Measurements from ENCODE around the gene GPR146. TPM values are rescaled to one million over a fixed set of nuclear protein-coding genes. Genes with fewer than 3 reads are reported as not detected.

Gene GPR146
- total RNA-seq, 1 experiment from 2014 or later, result 9.2 TPM

DNA sequence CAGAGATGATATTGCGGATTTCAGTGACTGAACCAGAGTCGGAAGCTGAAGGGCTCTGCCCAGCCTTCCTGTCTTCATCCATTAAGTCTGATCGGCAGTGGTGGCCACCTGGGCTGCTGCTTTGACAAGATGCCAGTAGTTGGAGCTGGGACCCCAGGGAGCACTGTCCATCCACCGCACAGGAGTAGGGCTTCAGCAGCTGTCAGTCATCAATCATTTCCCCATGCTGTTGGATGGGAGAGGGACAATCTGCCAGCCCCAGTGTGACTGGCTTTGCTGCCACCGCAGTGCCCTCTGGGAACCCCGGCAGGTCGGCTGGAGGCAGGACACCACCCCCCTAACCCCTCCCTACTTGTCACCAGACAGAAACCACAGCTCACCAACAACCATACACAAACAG lies 23.0 kb upstream of the GPR146 start:
- no peak overlapping the region for H2AFZ ChIP-seq (ENCODE audit: low read length)
- no peaks in the 10 kb centered on the region for H3K79me2 ChIP-seq (ENCODE audit: low read length)
- no peak overlapping the region for H3K4me3 ChIP-seq (ENCODE audit: low read length)
- H3K36me3 ChIP-seq (ENCODE audit: insufficient read depth, low read length), result no peaks in the 10 kb centered on the region
- H3K27me3 ChIP-seq (ENCODE audit: low read length), result no peaks in the 10 kb centered on the region; the same call in 1 of the 2 replicates
- peaks cover 80% of the 10 kb centered on the region for H4K20me1 ChIP-seq (ENCODE audit: insufficient read depth, low read depth, low read length)
- no peaks in the 10 kb centered on the region for H3K9me3 ChIP-seq (ENCODE audit: low read length)
- H3K27ac ChIP-seq (ENCODE audit: low read length), result no peak overlapping the region
- no peak overlapping the region for H3K9ac ChIP-seq (ENCODE audit: low read length)
- no peak for DNase-seq
- H3K4me2 ChIP-seq (ENCODE audit: low read depth, low read length, poor library complexity, severe bottlenecking), result no peak overlapping the region
- H3K9me2 ChIP-seq (replicated peaks; ENCODE audit: insufficient read depth, low read length), result no peaks in the 10 kb centered on the region
- peaks cover 42% of the 10 kb centered on the region for H3K4me1 ChIP-seq (ENCODE audit: low read length)

DNA sequence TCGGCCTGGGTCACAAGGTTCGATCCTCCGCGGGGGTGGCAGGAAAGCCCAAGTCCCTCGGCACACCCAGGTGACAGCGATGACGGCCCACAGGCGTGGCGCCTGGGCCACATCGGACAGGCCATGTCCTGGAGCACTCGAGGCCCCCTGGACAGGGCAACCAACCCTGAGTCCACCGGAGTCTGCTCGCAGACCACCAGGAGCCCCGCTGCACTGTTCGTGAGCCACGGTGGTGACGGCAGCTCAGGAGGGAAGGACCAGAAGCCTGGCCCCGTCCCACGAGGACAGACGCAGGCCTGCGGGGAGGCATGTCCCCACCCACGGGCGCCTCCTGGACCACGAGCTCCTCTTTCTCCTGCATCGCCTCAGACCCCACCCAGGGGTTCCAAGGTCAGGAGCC lies 22.4 kb upstream of the GPR146 start:
- H4K20me1 ChIP-seq (ENCODE audit: insufficient read depth, low read depth, low read length), result peaks cover 82% of the 10 kb centered on the region
- no peak for DNase-seq
- no peak overlapping the region for H2AFZ ChIP-seq (ENCODE audit: low read length)
- H3K9me2 ChIP-seq (replicated peaks; ENCODE audit: insufficient read depth, low read length), result no peaks in the 10 kb centered on the region
- no peaks in the 10 kb centered on the region for H3K36me3 ChIP-seq (ENCODE audit: insufficient read depth, low read length)
- H3K4me2 ChIP-seq (ENCODE audit: low read depth, low read length, poor library complexity, severe bottlenecking), result no peak overlapping the region
- H3K27me3 ChIP-seq (ENCODE audit: low read length), result no peaks in the 10 kb centered on the region; the same call in 1 of the 2 replicates
- no peaks in the 10 kb centered on the region for H3K79me2 ChIP-seq (ENCODE audit: low read length)
- no peak overlapping the region for H3K9ac ChIP-seq (ENCODE audit: low read length)
- H3K9me3 ChIP-seq (ENCODE audit: low read length), result no peaks in the 10 kb centered on the region
- no peak overlapping the region for H3K4me3 ChIP-seq (ENCODE audit: low read length)
- H3K4me1 ChIP-seq (ENCODE audit: low read length), result peaks cover 48% of the 10 kb centered on the region
- no peak overlapping the region for H3K27ac ChIP-seq (ENCODE audit: low read length)

DNA sequence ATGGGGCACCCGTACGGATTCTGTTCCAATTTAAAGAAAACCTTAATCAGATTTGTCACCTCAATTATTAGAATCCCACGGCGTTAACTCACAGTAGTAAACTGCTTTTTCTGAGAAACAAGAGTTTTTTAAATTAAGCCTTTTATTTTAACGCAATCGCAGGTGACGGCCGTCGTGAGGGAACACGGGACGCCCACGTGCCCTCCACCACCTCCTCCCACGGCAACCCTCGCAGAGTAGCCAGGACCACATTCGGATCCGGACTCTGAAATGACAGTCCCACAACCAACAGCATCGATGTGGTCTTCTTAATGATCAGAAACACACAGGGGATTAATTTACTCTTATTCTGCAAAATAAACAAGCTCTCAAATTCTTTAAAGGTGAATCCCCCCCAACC lies 22.0 kb upstream of the GPR146 start:
- Histone ChIP-seq H3K79me2 (ENCODE audit: low read length) (no peaks in the 10 kb centered on the region), H3K4me3 (ENCODE audit: low read length) (no peak overlapping the region), H3K4me2 (ENCODE audit: low read depth, low read length, poor library complexity, severe bottlenecking) (no peak overlapping the region), H3K4me1 (ENCODE audit: low read length) (peaks cover 52% of the 10 kb centered on the region), H3K36me3 (ENCODE audit: insufficient read depth, low read length) (no peaks in the 10 kb centered on the region), H3K9me3 (ENCODE audit: low read length) (no peaks in the 10 kb centered on the region), H3K27me3 (ENCODE audit: low read length) (no peaks in the 10 kb centered on the region; the same call in 1 of the 2 replicates), H2AFZ (ENCODE audit: low read length) (no peak overlapping the region), H3K9ac (ENCODE audit: low read length) (no peak overlapping the region), H3K9me2 (replicated peaks; ENCODE audit: insufficient read depth, low read length) (no peaks in the 10 kb centered on the region), H4K20me1 (ENCODE audit: insufficient read depth, low read depth, low read length) (peaks cover 82% of the 10 kb centered on the region), H3K27ac (ENCODE audit: low read length) (no peak overlapping the region)
- DNase-seq, result no peak

DNA sequence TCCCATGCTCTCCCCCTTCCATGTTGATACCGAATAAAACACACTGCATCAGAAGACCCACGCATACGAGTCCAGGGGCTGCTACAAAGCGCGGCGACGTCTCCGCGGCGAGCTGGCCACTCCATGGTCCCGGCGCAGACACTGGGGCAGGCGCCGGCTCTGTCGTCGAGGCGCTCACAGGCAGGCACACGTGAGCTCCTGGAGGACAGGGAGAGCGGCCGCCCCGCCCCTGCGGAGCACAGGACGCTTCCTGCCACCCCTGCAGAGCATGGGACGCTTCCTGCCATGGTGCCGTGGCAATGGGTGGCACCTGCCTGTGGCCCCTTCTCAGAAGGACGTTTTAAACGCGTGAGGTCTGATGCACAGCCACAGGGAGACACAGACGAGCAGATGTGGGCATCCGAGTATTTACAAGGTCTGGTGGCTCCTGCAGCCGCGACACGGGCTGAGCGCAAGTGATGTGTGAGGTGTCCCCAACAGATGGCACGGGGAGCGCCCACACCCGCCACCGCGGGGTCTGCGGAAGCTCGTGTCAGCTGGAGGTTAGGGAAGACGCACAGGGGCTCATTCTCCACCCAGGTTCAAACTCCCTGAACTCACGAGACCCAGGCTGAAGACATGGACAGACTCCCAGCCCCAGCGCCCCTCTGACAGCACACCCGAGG lies 21.4 kb upstream of the GPR146 start:
- H3K27me3 ChIP-seq (ENCODE audit: low read length), result no peaks in the 10 kb centered on the region; the same call in 1 of the 2 replicates
- no peaks in the 10 kb centered on the region for H3K79me2 ChIP-seq (ENCODE audit: low read length)
- H3K9ac ChIP-seq (ENCODE audit: low read length), result peak overlapping the region; percentile 45
- H3K4me2 ChIP-seq (ENCODE audit: low read depth, low read length, poor library complexity, severe bottlenecking), result peak overlapping the region; percentile 77
- peaks cover 80% of the 10 kb centered on the region for H4K20me1 ChIP-seq (ENCODE audit: insufficient read depth, low read depth, low read length)
- no peak overlapping the region for H2AFZ ChIP-seq (ENCODE audit: low read length)
- H3K9me2 ChIP-seq (replicated peaks; ENCODE audit: insufficient read depth, low read length), result no peaks in the 10 kb centered on the region
- no peaks in the 10 kb centered on the region for H3K36me3 ChIP-seq (ENCODE audit: insufficient read depth, low read length)
- H3K4me3 ChIP-seq (ENCODE audit: low read length), result peak overlapping the region; percentile 52; the same call in 1 of the 2 replicates
- H3K4me1 ChIP-seq (ENCODE audit: low read length), result peaks cover 55% of the 10 kb centered on the region
- no peaks in the 10 kb centered on the region for H3K9me3 ChIP-seq (ENCODE audit: low read length)
- DNase-seq, result peak; percentile 59
- no peak overlapping the region for H3K27ac ChIP-seq (ENCODE audit: low read length)

DNA sequence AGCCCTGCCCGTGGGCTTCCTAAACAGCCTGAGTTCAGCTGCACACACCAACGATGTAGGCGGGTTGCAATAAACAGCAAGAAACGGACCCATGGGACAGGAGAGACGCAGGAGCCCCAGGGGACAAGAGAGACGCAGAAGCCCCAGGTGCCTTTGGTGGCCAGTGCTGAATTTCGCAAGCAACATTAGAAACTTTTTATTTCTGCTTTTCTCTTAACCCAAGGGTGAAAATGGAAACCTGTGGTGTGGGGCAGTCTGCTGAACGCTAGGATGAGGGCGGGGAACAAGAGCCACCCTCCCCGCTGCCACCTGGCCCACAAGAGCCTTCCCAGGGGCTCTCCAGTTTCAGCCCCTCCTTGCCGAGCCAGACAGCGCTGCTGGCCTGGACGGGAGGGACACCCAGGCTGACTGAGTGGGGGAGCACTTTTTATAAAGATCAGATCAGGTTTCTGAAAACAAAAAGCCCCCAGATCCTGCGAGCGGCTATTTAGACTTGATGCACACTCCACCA lies 20.0 kb upstream of the GPR146 start:
- DNase-seq, result peak; percentile 98
- Histone ChIP-seq H4K20me1 (ENCODE audit: insufficient read depth, low read depth, low read length) (peaks cover 68% of the 10 kb centered on the region), H3K4me3 (ENCODE audit: low read length) (peak overlapping the region; percentile 62), H3K9ac (ENCODE audit: low read length) (peak overlapping the region; percentile 61), H3K79me2 (ENCODE audit: low read length) (no peaks in the 10 kb centered on the region), H3K4me1 (ENCODE audit: low read length) (peaks cover 60% of the 10 kb centered on the region), H3K4me2 (ENCODE audit: low read depth, low read length, poor library complexity, severe bottlenecking) (peak overlapping the region; percentile 77), H3K36me3 (ENCODE audit: insufficient read depth, low read length) (no peaks in the 10 kb centered on the region), H3K27me3 (ENCODE audit: low read length) (no peaks in the 10 kb centered on the region; the same call in 1 of the 2 replicates), H2AFZ (ENCODE audit: low read length) (no peak overlapping the region), H3K9me2 (replicated peaks; ENCODE audit: insufficient read depth, low read length) (no peaks in the 10 kb centered on the region), H3K27ac (ENCODE audit: low read length) (peak overlapping the region; percentile 92), H3K9me3 (ENCODE audit: low read length) (no peaks in the 10 kb centered on the region)

DNA sequence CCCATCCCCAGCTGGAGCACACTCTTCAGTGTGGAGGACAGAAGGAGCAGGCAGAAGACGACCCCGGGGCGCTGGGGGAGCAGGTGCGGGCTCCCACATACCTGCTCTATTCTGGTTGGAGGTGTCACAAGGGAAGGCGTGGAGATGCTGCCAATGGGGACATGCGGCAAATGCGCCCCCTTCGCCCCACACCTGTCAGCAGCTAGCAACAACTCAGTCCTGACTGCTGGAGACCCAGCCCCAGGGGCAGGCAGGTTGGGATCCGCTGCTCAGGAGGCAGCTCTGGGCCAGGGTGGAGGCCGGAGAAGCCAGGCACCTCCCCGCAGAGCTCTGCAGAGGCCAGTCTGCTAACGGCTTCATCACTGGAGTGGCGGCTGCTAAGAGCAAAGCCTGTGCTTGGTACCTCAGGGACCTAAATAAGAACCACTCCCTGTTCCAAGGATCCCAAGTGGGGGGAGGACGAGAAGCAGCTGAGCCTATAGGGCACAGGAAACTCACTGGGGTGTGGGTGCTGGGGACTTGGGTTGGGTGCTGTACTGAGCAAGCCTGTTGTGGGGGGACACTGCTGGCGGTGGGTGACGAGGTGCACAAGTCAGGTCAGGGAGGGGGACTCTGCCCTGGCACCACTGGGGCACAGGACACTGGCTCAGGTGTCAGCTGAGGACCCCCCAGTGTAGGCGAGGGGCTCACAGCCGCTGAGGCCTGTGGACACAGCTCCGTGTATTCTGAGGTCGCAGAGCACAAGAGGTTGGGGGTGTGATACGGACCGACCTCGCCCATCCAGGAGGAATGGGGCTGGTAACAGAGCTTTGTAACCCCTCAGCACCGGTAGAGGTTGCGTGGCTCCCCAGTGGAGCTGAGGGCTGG lies 19.2 kb upstream of the GPR146 start:
- Histone ChIP-seq H3K36me3 (ENCODE audit: insufficient read depth, low read length) (no peaks in the 10 kb centered on the region), H3K4me3 (ENCODE audit: low read length) (peak overlapping the region; percentile 62), H3K9me3 (ENCODE audit: low read length) (no peaks in the 10 kb centered on the region), H3K27ac (ENCODE audit: low read length) (peak overlapping the region; percentile 92), H3K4me2 (ENCODE audit: low read depth, low read length, poor library complexity, severe bottlenecking) (peak overlapping the region; percentile 77), H3K27me3 (ENCODE audit: low read length) (no peaks in the 10 kb centered on the region; the same call in 1 of the 2 replicates), H3K9ac (ENCODE audit: low read length) (peak overlapping the region; percentile 61), H3K4me1 (ENCODE audit: low read length) (peaks cover 60% of the 10 kb centered on the region), H3K9me2 (replicated peaks; ENCODE audit: insufficient read depth, low read length) (no peaks in the 10 kb centered on the region), H4K20me1 (ENCODE audit: insufficient read depth, low read depth, low read length) (peaks cover 65% of the 10 kb centered on the region), H2AFZ (ENCODE audit: low read length) (no peak overlapping the region), H3K79me2 (ENCODE audit: low read length) (no peaks in the 10 kb centered on the region)
- DNase-seq, result no peak

DNA sequence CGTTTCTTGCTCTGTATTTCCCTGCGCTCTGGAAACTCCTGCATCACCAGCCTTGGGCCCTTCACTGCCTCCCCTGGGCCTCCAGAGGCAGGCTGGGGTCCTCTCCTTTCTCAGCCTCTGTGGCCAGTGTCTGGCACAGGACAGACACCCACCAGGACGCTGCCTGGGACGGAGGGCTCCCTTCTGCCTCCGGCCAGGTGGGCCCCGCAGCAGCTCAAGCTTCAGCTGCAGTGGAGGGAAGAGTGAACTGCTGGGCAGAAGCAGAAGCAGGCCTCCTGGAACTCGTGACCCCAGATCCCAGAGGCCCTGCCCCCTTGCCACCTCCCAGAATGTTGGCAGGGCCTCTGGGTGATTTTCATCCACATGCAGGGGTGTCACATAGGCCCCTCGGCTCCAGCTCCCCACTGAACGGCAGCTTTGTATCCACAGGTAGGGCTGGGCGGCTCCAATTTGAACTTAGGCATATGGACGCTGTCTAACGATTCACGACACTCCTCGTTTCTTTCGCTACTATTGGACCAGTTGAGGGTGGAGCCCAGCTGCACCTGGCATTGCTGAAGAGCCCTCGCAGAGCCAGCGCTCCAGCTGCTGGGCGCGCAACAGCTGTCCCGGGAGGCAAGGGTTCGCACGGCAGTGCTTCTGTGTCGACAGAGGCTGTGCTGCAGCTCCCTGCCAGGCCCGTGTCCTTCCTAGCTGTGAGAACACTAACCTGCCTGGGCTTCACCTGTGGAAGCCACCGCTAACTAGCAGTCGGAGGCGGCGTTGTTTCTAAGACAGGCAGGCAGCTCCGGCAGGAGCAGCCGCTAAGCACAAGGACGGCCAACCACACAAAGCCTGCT lies 18.4 kb upstream of the GPR146 start:
- Histone ChIP-seq H3K27ac (ENCODE audit: low read length) (peak overlapping the region; percentile 92), H3K36me3 (ENCODE audit: insufficient read depth, low read length) (no peaks in the 10 kb centered on the region), H3K9me3 (ENCODE audit: low read length) (no peaks in the 10 kb centered on the region), H3K4me2 (ENCODE audit: low read depth, low read length, poor library complexity, severe bottlenecking) (peak overlapping the region; percentile 77), H3K4me1 (ENCODE audit: low read length) (peaks cover 60% of the 10 kb centered on the region), H3K9me2 (replicated peaks; ENCODE audit: insufficient read depth, low read length) (no peaks in the 10 kb centered on the region), H4K20me1 (ENCODE audit: insufficient read depth, low read depth, low read length) (peaks cover 57% of the 10 kb centered on the region), H3K4me3 (ENCODE audit: low read length) (peak overlapping the region; percentile 62; the same call in 1 of the 2 replicates), H3K9ac (ENCODE audit: low read length) (peak overlapping the region; percentile 61), H3K27me3 (ENCODE audit: low read length) (no peaks in the 10 kb centered on the region; the same call in 1 of the 2 replicates), H2AFZ (ENCODE audit: low read length) (no peak overlapping the region), H3K79me2 (ENCODE audit: low read length) (no peaks in the 10 kb centered on the region)
- DNase-seq, result peak; percentile 76
